Measurements from ENCODE around the gene MYMK. TPM values are rescaled to one million over a fixed set of nuclear protein-coding genes. Genes with fewer than 3 reads are reported as not detected.

The MYMK gene
- total RNA-seq, 4 donors from 2014 or later = not detected

DNA sequence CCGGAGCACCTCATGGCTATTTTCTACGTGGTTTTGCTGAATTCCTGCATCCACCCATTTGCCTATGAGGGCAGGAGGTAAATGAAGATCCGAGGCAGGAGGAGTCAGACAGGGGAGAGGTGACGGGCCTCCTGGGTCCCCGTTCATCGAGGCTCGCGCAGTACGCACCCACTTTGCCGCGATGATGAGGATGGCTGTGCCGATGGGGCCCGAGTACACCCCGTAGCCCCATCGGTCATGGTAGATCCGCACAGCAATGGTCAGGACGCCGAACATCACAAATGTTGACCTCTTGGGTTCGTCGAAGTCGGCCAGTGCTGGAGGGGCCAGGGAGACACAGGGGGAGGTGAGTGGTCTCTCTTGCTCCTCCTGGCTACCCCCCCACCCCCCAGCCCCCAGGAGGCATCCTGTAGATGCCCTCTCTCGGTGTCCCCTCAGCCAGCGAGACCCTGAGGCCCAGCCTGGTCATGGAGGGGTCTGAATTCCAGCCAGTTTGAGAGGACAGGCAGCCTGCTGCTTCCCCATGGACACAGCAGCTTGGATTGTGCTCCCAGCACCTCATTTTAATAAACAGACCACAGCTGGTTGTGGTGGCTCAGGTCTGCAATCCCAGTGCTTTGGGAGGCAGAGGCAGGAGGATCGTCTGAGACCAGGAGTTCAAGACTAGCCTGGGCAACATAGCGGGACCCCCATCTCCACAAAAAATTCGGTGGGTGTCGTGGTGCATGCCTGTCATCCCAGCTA is 5.9 kb downstream of the MYMK start:
- intact Hi-C loops (cut with DNase I; ENCODE audit: low total_unique reads) = no loop called here
- no peaks in the 10 kb centered on the region for H3K9me3 ChIP-seq
- H3K27ac ChIP-seq = no peak overlapping the region
- TF ChIP-seq POLR2A (IDR thresholded peaks at IDR 0.05) (no peak), CTCF (IDR thresholded peaks at IDR 0.05) (no peak)
- H3K4me1 ChIP-seq = no peaks in the 10 kb centered on the region
- no peak for DNase-seq
- no peaks in the 10 kb centered on the region for H3K36me3 ChIP-seq
- no peak overlapping the region for H3K4me3 ChIP-seq
- H3K27me3 ChIP-seq = no peaks in the 10 kb centered on the region

DNA sequence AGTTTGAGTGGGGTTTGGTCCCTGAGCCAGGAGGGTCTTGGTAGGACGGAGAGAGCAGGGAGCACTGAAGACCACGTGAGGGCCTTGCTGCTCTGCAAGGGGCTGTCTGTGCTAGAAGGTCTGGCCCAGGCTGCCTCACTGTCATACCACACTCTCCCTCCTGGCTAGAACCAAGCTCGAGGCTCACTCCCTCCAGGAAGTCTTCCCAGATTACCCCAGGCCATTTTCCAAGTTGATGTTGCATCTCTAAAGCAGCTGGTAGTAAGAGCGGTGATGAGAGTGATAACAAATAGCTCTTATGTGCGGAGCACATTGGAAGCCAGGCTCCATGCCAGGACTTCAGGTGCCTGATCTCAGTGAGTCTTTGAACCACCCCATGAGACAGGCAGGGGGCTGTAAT is 6.6 kb downstream of the MYMK start:
- no peak for DNase-seq
- H3K27me3 ChIP-seq = no peaks in the 10 kb centered on the region
- TF ChIP-seq POLR2A (IDR thresholded peaks at IDR 0.05) (no peak), CTCF (IDR thresholded peaks at IDR 0.05) (no peak)
- intact Hi-C loops (cut with DNase I; ENCODE audit: low total_unique reads) = no loop called here
- no peak overlapping the region for H3K4me3 ChIP-seq
- H3K9me3 ChIP-seq = no peaks in the 10 kb centered on the region
- no peak overlapping the region for H3K27ac ChIP-seq
- no peaks in the 10 kb centered on the region for H3K36me3 ChIP-seq
- no peaks in the 10 kb centered on the region for H3K4me1 ChIP-seq

DNA sequence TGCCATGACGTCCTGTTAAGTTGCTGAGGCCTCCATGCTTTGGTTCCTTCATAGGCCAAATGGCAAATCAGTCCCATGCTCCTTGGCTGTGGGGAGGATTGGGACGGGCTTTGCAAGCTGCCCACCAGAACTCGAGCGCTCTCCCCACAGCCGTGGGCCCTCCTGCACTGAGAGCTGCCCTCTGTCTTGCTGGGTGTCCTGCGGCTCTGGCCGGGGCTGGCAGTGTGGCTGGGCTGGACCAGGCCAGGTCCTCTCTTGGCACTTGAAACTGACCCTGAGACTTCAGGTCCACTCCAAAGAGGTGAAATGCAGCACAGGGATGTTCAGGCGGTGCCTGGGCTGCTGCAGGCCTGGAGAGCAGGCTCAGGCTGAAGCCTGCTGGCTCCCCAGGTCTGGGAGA is 7.0 kb downstream of the MYMK start:
- Histone ChIP-seq H3K27me3 (no peaks in the 10 kb centered on the region), H3K4me3 (no peak overlapping the region), H3K36me3 (no peaks in the 10 kb centered on the region), H3K4me1 (no peaks in the 10 kb centered on the region), H3K27ac (no peak overlapping the region), H3K9me3 (no peaks in the 10 kb centered on the region)
- DNase-seq = no peak
- intact Hi-C loops (cut with DNase I; ENCODE audit: low total_unique reads) = no loop called here
- TF ChIP-seq POLR2A (IDR thresholded peaks at IDR 0.05) (no peak), CTCF (IDR thresholded peaks at IDR 0.05) (no peak)

DNA sequence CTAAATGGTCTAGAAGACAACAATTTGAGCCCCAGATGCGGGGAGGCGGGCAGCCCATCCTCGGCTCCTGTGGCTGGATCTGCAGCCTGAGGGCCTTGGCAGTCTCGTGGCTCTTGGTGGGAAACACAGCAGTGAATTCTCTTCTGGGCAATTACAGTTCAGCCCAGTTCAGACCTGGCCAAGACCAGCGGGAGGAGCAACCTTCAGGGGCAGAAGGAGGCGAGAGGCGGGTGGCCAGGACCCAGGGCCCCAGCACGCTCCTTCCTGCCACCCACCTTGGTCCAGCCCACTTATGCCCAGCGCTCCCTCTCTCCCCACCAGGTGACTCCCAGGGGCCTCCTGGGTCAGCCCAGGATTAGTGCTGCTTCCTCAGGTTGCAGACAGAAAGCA is 7.8 kb downstream of the MYMK start:
- H3K4me1 ChIP-seq = no peaks in the 10 kb centered on the region
- H3K9me3 ChIP-seq = no peaks in the 10 kb centered on the region
- no peak overlapping the region for H3K27ac ChIP-seq
- no peak for DNase-seq
- no peak overlapping the region for H3K4me3 ChIP-seq
- no peak for TF ChIP-seq POLR2A (IDR thresholded peaks at IDR 0.05)
- H3K36me3 ChIP-seq = no peaks in the 10 kb centered on the region
- no peaks in the 10 kb centered on the region for H3K27me3 ChIP-seq
- intact Hi-C loops (cut with DNase I; ENCODE audit: low total_unique reads) = no loop called here

- no peaks in the 10 kb centered on the region for H3K4me1 ChIP-seq
- H3K4me3 ChIP-seq = no peak overlapping the region
- intact Hi-C loops (cut with DNase I; ENCODE audit: low total_unique reads) = no loop called here
- H3K27ac ChIP-seq = no peak overlapping the region
- H3K27me3 ChIP-seq = no peaks in the 10 kb centered on the region
- no peaks in the 10 kb centered on the region for H3K36me3 ChIP-seq
- no peak for DNase-seq
- no peaks in the 10 kb centered on the region for H3K9me3 ChIP-seq
- TF ChIP-seq CTCF (IDR thresholded peaks at IDR 0.05) (no peak), POLR2A (IDR thresholded peaks at IDR 0.05) (no peak)
These were observed 8.4 kb downstream of the MYMK start for GRCh38 chr9:133516256-133516960.

Measured in uterus (tissue), 4 donors.